Stomach (tissue), 9 donors: Measurements from ENCODE around the gene CDK5R2. TPM values are rescaled to one million over a fixed set of nuclear protein-coding genes. Genes with fewer than 3 reads are reported as not detected.
A peak's percentile ranks its signal among the peaks of the same experiment; 100 is the strongest.

Experiments
- DNase-seq, 2 donors: peaks; one replicate each; pipeline versions ENCODE4 v3.0.0 to v3.0.0-alpha.2; 2013 to 2019
- H3K27ac ChIP-seq, 5 donors: fragments of 200-600 bp in 4 of 5; sonication (generic) in 4 of 5; one replicate each; pipeline ENCODE4 v1.5.1; 2013 to 2019; ENCODE audit warnings: mild to moderate bottlenecking in 1 of 5, moderate library complexity in 1 of 5
- H3K27me3 ChIP-seq, 3 donors: fragments of 200-600 bp; sonication (generic); one replicate each; pipeline ENCODE4 v1.5.1; 2017 to 2019; ENCODE audit warnings: mixed run types in 1 of 3
- H3K36me3 ChIP-seq, 4 donors: fragments of 200-600 bp; sonication (generic); 1 replicate in 3 of 4; 2 replicates in 1 of 4; pipeline ENCODE4 v1.5.1; 2016 to 2019
- H3K4me1 ChIP-seq, 4 donors: fragments of 200-600 bp; sonication (generic); one replicate each; pipeline ENCODE4 v1.5.1; 2016 to 2019
- H3K4me3 ChIP-seq, 4 donors: fragments of 200-600 bp; sonication (generic) in 3 of 4; one replicate each; pipeline ENCODE4 v1.5.1; 2016 to 2019; ENCODE audit warnings: mild to moderate bottlenecking in 1 of 4
- H3K9me3 ChIP-seq, 4 donors: fragments of 200-600 bp; sonication (generic); one replicate each; pipeline ENCODE4 v1.5.1; 2016 to 2019
- EP300 ChIP-seq: sonication (generic); formaldehyde crosslinking; IDR thresholded peaks from one replicate; pipeline ENCODE4 v1.6.1; 2017; ENCODE audit warnings: antibody characterized with exemption
- POLR2A ChIP-seq, 4 donors: fragments of 450-650 bp; IDR thresholded peaks; one replicate each; pipeline ENCODE4 v1.6.1; 2016; ENCODE audit warnings: antibody characterized with exemption in 4 of 4, control low read depth in 2 of 4, mild to moderate bottlenecking in 1 of 4, moderate library complexity in 1 of 4
- POLR2AphosphoS5 ChIP-seq, 3 donors: sonication (generic); formaldehyde crosslinking; IDR thresholded peaks; one replicate each; pipeline ENCODE4 v1.6.1; 2016; ENCODE audit warnings: antibody characterized with exemption in 3 of 3
- WGBS, 5 donors: extraction: QIAGEN DNeasy Blood & Tissue Kit in 3 of 5; methylation state at CpG; one replicate each; pipeline versions ENCODE4 v1.1.5 to v1.1.7; 2013 to 2018; 5-methylcytosine and 5-hydroxymethylcytosine counted together
- intact Hi-C: fragments of 100-400 bp; cut with DNase I; formaldehyde crosslinking; loops from one replicate; pipeline ENCODE4 v1.15.1; 2023; ENCODE audit warnings: low total_unique reads
- polyA plus RNA-seq, 3 donors: library from polyadenylated mRNA; stranded (reverse); fragments of 200-250 nt; gene quantifications; one replicate each; pipeline ENCODE4 v1.2.3, GENCODE V29; 2013
- total RNA-seq, 5 donors: library from RNA; depleted of rRNA; stranded (reverse); fragments of >200 nt; gene quantifications; one replicate each; pipeline versions ENCODE4 v1.1.0 to v1.2.3, GENCODE V29; 2014 to 2016
- TF ChIP-seq, protein P1 (sequence below), 7 experiments: fragments of 450-650 bp in 4 of 7; fragments of 200-600 bp in 3 of 7; sonication (generic) in 3 of 7; IDR thresholded peaks; one replicate each; pipeline ENCODE4 v1.5.1; 2016 to 2019; ENCODE audit warnings: antibody characterized with exemption in 7 of 7, control low read depth in 2 of 7, mild to moderate bottlenecking in 1 of 7
- donor health status: healthy with polysubstance abuse.
- donor health status: Bipolar disorder and iron deficiency.
- donor health status: healthy.

The CDK5R2 gene
- total and polyA plus RNA-seq, 8 donors = 0.20 to 0.58 (median 0.45) TPM; not detected in 2

DNA sequence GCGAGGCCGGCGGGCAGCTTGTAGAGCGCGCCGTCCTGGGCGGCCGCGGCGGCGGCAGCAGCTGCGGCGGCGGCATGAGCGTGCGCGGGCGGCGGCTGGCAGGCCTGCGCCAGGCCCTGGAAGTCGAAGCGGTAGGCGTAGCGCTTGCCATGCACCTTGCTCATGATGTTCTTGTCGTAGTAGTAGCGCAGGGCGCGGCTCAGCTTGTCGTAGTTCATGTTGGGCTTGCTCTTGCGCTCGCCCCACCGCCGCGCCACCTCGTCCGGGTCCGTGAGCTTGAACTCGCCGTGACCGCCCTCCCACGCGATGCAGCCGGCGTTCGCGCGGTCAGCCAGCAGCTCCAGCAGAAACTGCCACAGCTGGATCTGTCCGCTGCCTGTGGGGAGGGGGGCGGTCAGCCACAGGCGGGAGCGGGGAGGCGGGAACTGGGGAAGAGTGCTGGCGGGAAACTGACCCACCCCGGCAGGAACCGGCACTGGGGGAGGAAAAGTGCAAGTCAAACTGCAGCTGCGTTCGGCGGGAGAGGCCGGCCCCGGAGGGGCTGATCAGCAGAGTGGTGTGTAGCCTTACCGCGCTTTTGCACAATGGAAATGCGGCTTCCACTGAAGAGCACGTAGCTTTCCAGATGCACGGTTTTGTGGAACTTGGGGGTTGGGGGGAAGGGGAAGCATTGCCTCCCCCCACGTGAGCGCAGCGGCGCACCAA lies 22.6 kb downstream of the CDK5R2 start:
- no peaks in the 10 kb centered on the region for H3K36me3 ChIP-seq
- peak overlapping the region; percentile 23 to 47 (median 33) for H3K4me3 ChIP-seq
- H3K4me1 ChIP-seq = peaks cover 37 to 60% (median 53%) of the 10 kb centered on the region in 4 donors
- no peaks in the 10 kb centered on the region for H3K9me3 ChIP-seq
- WGBS, 5 donors = 1 to 3% (median 2%) methylated on average over 19 to 69 of the region's 69 CpGs
- DNase-seq = peak; percentile 52 to 80
- H3K27me3 ChIP-seq = peaks cover 46 to 100% (median 86%) of the 10 kb centered on the region in 3 donors
- TF ChIP-seq POLR2A (IDR thresholded peaks at IDR 0.05) = no peak
- no peak for TF ChIP-seq POLR2AphosphoS5 (IDR thresholded peaks at IDR 0.05)
- TF ChIP-seq, protein P1, sequence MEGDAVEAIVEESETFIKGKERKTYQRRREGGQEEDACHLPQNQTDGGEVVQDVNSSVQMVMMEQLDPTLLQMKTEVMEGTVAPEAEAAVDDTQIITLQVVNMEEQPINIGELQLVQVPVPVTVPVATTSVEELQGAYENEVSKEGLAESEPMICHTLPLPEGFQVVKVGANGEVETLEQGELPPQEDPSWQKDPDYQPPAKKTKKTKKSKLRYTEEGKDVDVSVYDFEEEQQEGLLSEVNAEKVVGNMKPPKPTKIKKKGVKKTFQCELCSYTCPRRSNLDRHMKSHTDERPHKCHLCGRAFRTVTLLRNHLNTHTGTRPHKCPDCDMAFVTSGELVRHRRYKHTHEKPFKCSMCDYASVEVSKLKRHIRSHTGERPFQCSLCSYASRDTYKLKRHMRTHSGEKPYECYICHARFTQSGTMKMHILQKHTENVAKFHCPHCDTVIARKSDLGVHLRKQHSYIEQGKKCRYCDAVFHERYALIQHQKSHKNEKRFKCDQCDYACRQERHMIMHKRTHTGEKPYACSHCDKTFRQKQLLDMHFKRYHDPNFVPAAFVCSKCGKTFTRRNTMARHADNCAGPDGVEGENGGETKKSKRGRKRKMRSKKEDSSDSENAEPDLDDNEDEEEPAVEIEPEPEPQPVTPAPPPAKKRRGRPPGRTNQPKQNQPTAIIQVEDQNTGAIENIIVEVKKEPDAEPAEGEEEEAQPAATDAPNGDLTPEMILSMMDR (IDR thresholded peaks at IDR 0.05) = no peak
- TF ChIP-seq EP300 = no peak
- intact Hi-C loops = no loop called here
- no peak overlapping the region for H3K27ac ChIP-seq

DNA sequence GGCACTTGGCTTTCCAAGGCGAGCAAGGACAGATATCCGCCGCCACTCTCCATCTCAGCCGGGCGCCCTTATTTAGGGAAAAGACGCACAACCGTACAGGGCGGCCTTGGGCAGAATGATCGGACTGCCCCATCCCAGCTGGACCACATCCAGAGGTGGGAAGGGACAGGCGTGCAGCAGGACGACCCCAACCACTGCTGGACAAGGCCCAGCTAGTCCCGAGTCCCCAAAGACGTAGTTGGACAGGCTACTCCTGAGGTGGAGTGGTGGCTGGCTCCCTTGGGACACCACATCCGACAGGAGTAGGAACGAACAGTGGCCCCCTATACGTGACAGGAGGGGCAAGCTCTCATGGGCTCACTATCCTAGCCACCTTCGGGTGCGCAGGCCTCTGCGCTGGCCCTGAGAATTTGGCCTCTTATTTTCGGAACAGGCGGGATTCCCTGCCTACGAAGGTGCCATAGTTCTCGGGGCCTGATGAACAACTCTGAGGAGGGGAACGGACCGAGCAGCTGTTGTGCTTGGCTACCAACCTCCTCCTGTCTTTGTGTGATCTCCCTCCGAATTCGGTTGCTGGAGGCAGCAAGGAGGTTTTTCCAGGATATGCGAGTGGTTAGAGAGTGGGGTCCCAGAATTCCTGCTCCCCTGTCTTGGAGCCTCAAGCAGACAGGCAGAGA lies 23.3 kb downstream of the CDK5R2 start:
- H3K4me3 ChIP-seq = peak overlapping the region in 1 of 4 donors; percentile 47
- peaks cover 48 to 100% (median 93%) of the 10 kb centered on the region in 3 donors for H3K27me3 ChIP-seq
- TF ChIP-seq POLR2A (IDR thresholded peaks at IDR 0.05) (no peak), POLR2AphosphoS5 (IDR thresholded peaks at IDR 0.05) (no peak), EP300 (no peak)
- TF ChIP-seq, protein P1 (IDR thresholded peaks at IDR 0.05) = no peak
- H3K4me1 ChIP-seq = peaks cover 37 to 60% (median 53%) of the 10 kb centered on the region in 4 donors
- intact Hi-C loops = no loop called here
- no peaks in the 10 kb centered on the region for H3K9me3 ChIP-seq
- WGBS, 5 donors = 7 to 10% (median 9%) methylated on average over 26 to 28 of the region's 28 CpGs
- DNase-seq = no peak
- no peak overlapping the region for H3K27ac ChIP-seq
- no peaks in the 10 kb centered on the region for H3K36me3 ChIP-seq

DNA sequence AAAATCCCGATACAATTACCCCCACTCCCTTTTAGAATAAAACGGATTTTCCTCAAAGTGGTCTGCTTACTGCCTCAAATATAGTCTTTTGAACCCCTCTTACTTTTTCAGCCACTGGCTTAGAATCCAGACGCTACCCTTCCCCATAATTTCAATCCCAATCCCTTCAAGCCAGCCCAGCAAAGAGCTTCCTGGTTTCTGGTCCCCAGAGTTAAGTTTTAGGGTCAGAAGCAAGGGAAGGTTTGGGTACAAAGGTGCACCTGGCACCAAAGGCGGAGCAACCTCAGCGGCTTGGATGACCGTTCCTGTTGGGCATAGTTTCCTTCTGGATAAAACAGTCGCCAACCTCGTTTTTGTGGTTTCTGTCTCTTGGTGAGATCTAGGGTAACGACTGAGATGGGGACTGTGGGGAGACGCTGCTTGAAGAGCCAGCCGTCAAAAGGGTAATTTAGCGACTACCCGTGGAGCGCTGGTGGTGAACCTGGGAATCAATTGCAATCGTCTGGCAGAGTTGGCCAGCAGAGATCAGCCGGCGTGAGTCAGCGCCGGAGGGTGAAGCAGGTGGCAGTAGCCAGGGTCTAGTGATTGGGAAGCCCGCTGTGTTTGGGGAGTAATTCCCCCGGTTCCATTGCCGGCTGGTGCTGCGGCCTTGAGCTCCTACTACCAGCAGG lies 23.9 kb downstream of the CDK5R2 start:
- Histone ChIP-seq H3K9me3 (no peaks in the 10 kb centered on the region), H3K36me3 (no peaks in the 10 kb centered on the region), H3K27ac (no peak overlapping the region), H3K4me3 (no peak overlapping the region), H3K27me3 (peaks cover 52 to 100% (median 95%) of the 10 kb centered on the region in 3 donors), H3K4me1 (peaks cover 37 to 60% (median 53%) of the 10 kb centered on the region in 4 donors)
- DNase-seq = no peak
- intact Hi-C loops = no loop called here
- TF ChIP-seq POLR2A (IDR thresholded peaks at IDR 0.05) (no peak), EP300 (no peak), POLR2AphosphoS5 (IDR thresholded peaks at IDR 0.05) (no peak)
- TF ChIP-seq, protein P1 (IDR thresholded peaks at IDR 0.05) = no peak
- WGBS, 5 donors = 10 to 25% (median 13%) methylated on average over 22 to 23 of the region's 23 CpGs

DNA sequence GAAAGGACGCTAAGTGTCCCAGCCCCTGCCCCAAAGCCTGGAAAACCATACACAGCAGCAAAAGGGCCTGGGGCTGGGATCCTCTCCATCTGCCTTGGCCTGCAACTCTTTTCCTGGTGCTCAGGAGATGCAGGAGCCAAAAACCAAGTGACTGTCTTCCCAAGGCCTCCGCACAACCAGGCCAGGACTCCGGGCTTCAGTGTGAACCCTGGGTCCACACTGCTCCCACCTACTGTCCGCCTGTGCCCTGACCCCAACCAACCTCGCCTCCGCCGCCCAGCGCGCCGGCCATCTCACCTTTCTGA lies 24.4 kb downstream of the CDK5R2 start:
- 10 to 23% (median 17%) methylated on average over 2 to 10 of the region's 10 CpGs for WGBS, 5 donors

More for the DNA sequence above, 24.4 kb downstream of the CDK5R2 start:
- Histone ChIP-seq H3K4me1 (peaks cover 37 to 60% (median 53%) of the 10 kb centered on the region in 4 donors), H3K27me3 (peaks cover 57 to 100% (median 95%) of the 10 kb centered on the region in 3 donors), H3K36me3 (no peaks in the 10 kb centered on the region), H3K9me3 (no peaks in the 10 kb centered on the region), H3K27ac (no peak overlapping the region), H3K4me3 (peak overlapping the region in 3 of 4 donors; percentile 9 to 37 (median 11))
- no peak for DNase-seq
- intact Hi-C loops = no loop called here
- TF ChIP-seq POLR2A (IDR thresholded peaks at IDR 0.05) = no peak
- TF ChIP-seq, protein P1 (IDR thresholded peaks at IDR 0.05) = no peak
- no peak for TF ChIP-seq POLR2AphosphoS5 (IDR thresholded peaks at IDR 0.05)
